CD4-positive, alpha-beta T cell treated with Interleukin-2 at 100 ng/mL for 4 hours (primary cell): ENCODE measurements around the gene AREG.

Experiments used
- DNase-seq: peaks from one replicate; pipeline ENCODE4 v3.0.0-alpha.2; 2020; ENCODE audit warnings: low spot score

Gene AREG

GRCh38 chr4:74463123-74463522 lies 18.2 kb downstream of the AREG start:
- DNase-seq = no peak

GRCh38 chr4:74464291-74464690 lies 19.4 kb downstream of the AREG start:
- DNase-seq = no peak

- no peak for DNase-seq
These were observed 21.3 kb downstream of the AREG start for GRCh38 chr4:74466242-74466641.

GRCh38 chr4:74471264-74471663 lies 26.3 kb downstream of the AREG start:
- DNase-seq = no peak

- no peak for DNase-seq
These were observed 28.3 kb downstream of the AREG start for GRCh38 chr4:74473155-74473811.

- DNase-seq = no peak
These were observed 29.6 kb downstream of the AREG start for GRCh38 chr4:74474345-74475090.

- DNase-seq = no peak
These were observed 30.3 kb downstream of the AREG start for GRCh38 chr4:74475091-74475800.

- DNase-seq = no peak
These were observed 31.0 kb downstream of the AREG start for GRCh38 chr4:74475946-74476345.

GRCh38 chr4:74479009-74479408 lies 34.1 kb downstream of the AREG start:
- no peak for DNase-seq

GRCh38 chr4:74480267-74480666 lies 35.3 kb downstream of the AREG start:
- DNase-seq = no peak

GRCh38 chr4:74481891-74482609 lies 37.1 kb downstream of the AREG start:
- DNase-seq = no peak

GRCh38 chr4:74483226-74483911 lies 38.4 kb downstream of the AREG start:
- no peak for DNase-seq

GRCh38 chr4:74486905-74487304 lies 42.0 kb downstream of the AREG start:
- DNase-seq = no peak

- DNase-seq = no peak
These were observed 42.8 kb downstream of the AREG start for GRCh38 chr4:74487771-74488170.

- DNase-seq = no peak
These were observed 45.8 kb downstream of the AREG start for GRCh38 chr4:74490736-74491135.

- DNase-seq = no peak
These were observed 55.2 kb downstream of the AREG start for GRCh38 chr4:74499986-74500781.

- no peak for DNase-seq
These were observed 56.6 kb downstream of the AREG start for GRCh38 chr4:74501579-74501978.

GRCh38 chr4:74503580-74503979 lies 58.6 kb downstream of the AREG start:
- no peak for DNase-seq

- DNase-seq = no peak
These were observed 59.3 kb downstream of the AREG start for GRCh38 chr4:74504212-74504611.
